CD4-positive, alpha-beta T cell treated with Interleukin-10 for 1 hour (primary cell): ENCODE results near the gene LMAN2.
"Not testable (repeated sequence)": the region's sequence is repeated elsewhere in the genome, so short reads cannot be mapped to it uniquely, and the experiment has no call there.

ENCODE experiments used
- DNase-seq: peaks from one replicate; pipeline ENCODE4 v3.0.0-alpha.2; 2020

Gene LMAN2

GRCh38 chr5:177344891-177345290 lies 6.6 kb downstream of the LMAN2 start:
- DNase-seq: no peak

- no peak for DNase-seq
Measured at GRCh38 chr5:177343777-177344176, 7.7 kb downstream of the LMAN2 start.

- DNase-seq: not testable (repeated sequence)
Measured at GRCh38 chr5:177343000-177343399, 8.5 kb downstream of the LMAN2 start.

- DNase-seq: no peak
Measured at GRCh38 chr5:177339107-177339638, 12.3 kb downstream of the LMAN2 start.

- no peak for DNase-seq
Measured at GRCh38 chr5:177338251-177339106, 13.0 kb downstream of the LMAN2 start.

- DNase-seq: no peak
Measured at GRCh38 chr5:177336603-177337494, 14.6 kb downstream of the LMAN2 start.

- DNase-seq: peak; percentile 25
Measured at GRCh38 chr5:177336112-177336511, 15.4 kb downstream of the LMAN2 start.

GRCh38 chr5:177335701-177336065 lies 15.8 kb downstream of the LMAN2 start:
- no peak for DNase-seq

GRCh38 chr5:177334781-177335700 lies 16.4 kb downstream of the LMAN2 start:
- no peak for DNase-seq

GRCh38 chr5:177334155-177334551 lies 17.3 kb downstream of the LMAN2 start:
- DNase-seq: no peak

GRCh38 chr5:177333420-177334154 lies 17.9 kb downstream of the LMAN2 start:
- DNase-seq: no peak

- DNase-seq: no peak
Measured at GRCh38 chr5:177332896-177333260, 18.6 kb downstream of the LMAN2 start.

GRCh38 chr5:177332031-177332895 lies 19.2 kb downstream of the LMAN2 start:
- no peak for DNase-seq

- no peak for DNase-seq
Measured at GRCh38 chr5:177330991-177331842, 20.3 kb downstream of the LMAN2 start.

GRCh38 chr5:177329883-177330282 lies 21.6 kb downstream of the LMAN2 start:
- DNase-seq: no peak

- DNase-seq: no peak
Measured at GRCh38 chr5:177328545-177329231, 22.8 kb downstream of the LMAN2 start.

- DNase-seq: peak; percentile 42
Measured at GRCh38 chr5:177327539-177328522, 23.6 kb downstream of the LMAN2 start.

- no peak for DNase-seq
Measured at GRCh38 chr5:177325868-177326381, 25.5 kb downstream of the LMAN2 start.
